PC-9 (cell line): ENCODE results near the gene CAMK2B. TPM values are rescaled to one million over a fixed set of nuclear protein-coding genes. Genes with fewer than 3 reads are reported as not detected.

Source experiments
- BruUV-seq: library from RNA; stranded (reverse); fragments of 400-500 nt; replicated peaks from 2 replicates; lab custom pipeline; 2021; lab: Mats Ljungman, UMichigan
- CTCF ChIA-PET: fragments of 300-600 bp; sonication (Branson Sonifier 250); formaldehyde crosslinking; loops from one replicate; lab custom pipeline; 2022; ENCODE audit warnings: antibody characterized with exemption; lab: Charles Lee
- POLR2A ChIA-PET: fragments of 300-600 bp; sonication (Branson Sonifier 250); formaldehyde crosslinking; loops from one replicate; lab custom pipeline; 2022; ENCODE audit warnings: antibody characterized with exemption; ENCODE audit not compliant: unreplicated experiment; lab: Charles Lee
- DNase-seq, 2 experiments: peaks; one replicate each; pipeline versions ENCODE4 v3.0.0 to v3.0.0-alpha.2; 2015 to 2022; ENCODE audit warnings: mixed read lengths in 1 of 2
- H2AFZ ChIP-seq: fragments of 200-600 bp; sonication (generic); 2 replicates; pipeline ENCODE4 v1.8.1; 2017; ENCODE audit warnings: antibody characterized with exemption
- H3F3A ChIP-seq: fragments of 200-600 bp; sonication (generic); 2 replicates; pipeline ENCODE4 v1.8.1; 2017; ENCODE audit warnings: antibody characterized with exemption, mild to moderate bottlenecking, low read depth; ENCODE audit not compliant: insufficient read depth
- H3K27ac ChIP-seq: fragments of 200-600 bp; sonication (generic); 2 replicates; pipeline ENCODE4 v1.6.1; 2016; ENCODE audit warnings: mixed run types
- H3K27me3 ChIP-seq: fragments of 200-600 bp; sonication (generic); 2 replicates; pipeline ENCODE4 v1.6.1; 2016; ENCODE audit warnings: low read depth, mixed run types; ENCODE audit not compliant: insufficient read depth
- H3K36me3 ChIP-seq: fragments of 200-600 bp; sonication (generic); 2 replicates; pipeline ENCODE4 v1.6.1; 2016; ENCODE audit warnings: low read depth, mixed run types
- H3K4me1 ChIP-seq: fragments of 200-600 bp; sonication (generic); replicated peaks from 2 replicates; pipeline ENCODE4 v1.6.1; 2016; ENCODE audit warnings: mixed run types; ENCODE audit not compliant: insufficient read depth
- H3K4me2 ChIP-seq: fragments of 200-600 bp; sonication (generic); 2 replicates; pipeline ENCODE4 v1.6.1; 2017; ENCODE audit warnings: mixed run types
- H3K4me3 ChIP-seq: fragments of 200-600 bp; sonication (generic); 2 replicates; pipeline ENCODE4 v1.6.1; 2016; ENCODE audit warnings: mixed run types
- H3K79me2 ChIP-seq: fragments of 200-600 bp; sonication (generic); 2 replicates; pipeline ENCODE4 v1.6.1; 2017; ENCODE audit warnings: low read depth, mixed run types
- H3K9me2 ChIP-seq: fragments of 200-600 bp; sonication (generic); 2 replicates; pipeline ENCODE4 v1.8.1; 2017; ENCODE audit warnings: mild to moderate bottlenecking; ENCODE audit not compliant: insufficient read depth
- H3K9me3 ChIP-seq: fragments of 200-600 bp; sonication (generic); 2 replicates; pipeline ENCODE4 v1.8.1; 2016; ENCODE audit warnings: low read depth; ENCODE audit not compliant: insufficient read depth
- H4K20me1 ChIP-seq: fragments of 200-600 bp; sonication (generic); 2 replicates; pipeline ENCODE4 v1.8.1; 2017; ENCODE audit not compliant: insufficient read depth
- CTCF ChIP-seq: fragments of 200-600 bp; sonication (generic); conservative IDR thresholded peaks from 2 replicates; pipeline ENCODE4 v1.6.1; 2017; ENCODE audit warnings: mixed run types, antibody characterized with exemption, mild to moderate bottlenecking, moderate library complexity
- EZH2 ChIP-seq: fragments of 200-600 bp; sonication (generic); IDR thresholded peaks from 2 replicates; pipeline ENCODE4 v1.8.0; 2017; ENCODE audit warnings: antibody characterized with exemption, low read depth
- intact Hi-C: fragments of 100-400 bp; cut with micrococcal nuclease; formaldehyde crosslinking; loops from one replicate; pipeline ENCODE4 v1.10.0; 2022; ENCODE audit not compliant: unreplicated experiment
- total RNA-seq: library from RNA; stranded (reverse); gene quantifications from 2 replicates; pipeline ENCODE4 v1.2.3, GENCODE V29; 2021

The CAMK2B gene
- total RNA-seq, 1 experiment from 2014 or later = 0.15 TPM

DNA sequence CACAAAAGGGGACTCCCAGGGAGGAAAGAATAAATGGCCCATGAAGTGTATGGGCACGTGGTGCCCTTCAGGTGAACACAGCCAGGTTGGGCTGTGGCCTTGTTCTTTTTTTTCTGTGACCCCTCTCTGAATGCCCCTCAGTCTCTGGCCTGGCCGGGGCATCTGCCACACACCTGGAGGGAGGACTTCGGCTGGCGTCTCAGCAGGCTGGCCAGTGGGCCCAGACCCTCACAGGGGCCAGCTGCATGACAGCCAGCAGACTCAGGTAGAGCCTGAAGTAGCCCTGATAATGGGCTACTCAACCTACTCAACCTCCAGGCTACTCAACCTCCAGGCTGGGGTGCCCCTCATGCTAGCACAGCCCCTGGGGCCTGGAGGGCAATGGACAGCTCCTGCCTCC is 9.8 kb upstream of the CAMK2B start:
- POLR2A ChIA-PET = no interaction called here
- Histone ChIP-seq H3F3A (no peaks in the 10 kb centered on the region), H3K27me3 (peaks cover 20% of the 10 kb centered on the region), H3K9me2 (no peaks in the 10 kb centered on the region), H3K9me3 (no peaks in the 10 kb centered on the region), H4K20me1 (no peaks in the 10 kb centered on the region), H3K27ac (no peak overlapping the region), H3K4me1 (no peaks in the 10 kb centered on the region), H3K4me2 (no peak overlapping the region), H3K79me2 (no peaks in the 10 kb centered on the region), H3K4me3 (no peak overlapping the region), H3K36me3 (no peaks in the 10 kb centered on the region), H2AFZ (no peak overlapping the region)
- TF ChIP-seq CTCF (no peak), EZH2 (no peak)
- CTCF ChIA-PET = no interaction called here
- no TSS peak for BruUV-seq
- DNase-seq = no peak
- intact Hi-C loops = no loop called here

- ChIA-PET POLR2A (no interaction called here), CTCF (no interaction called here)
- no peak for DNase-seq
- TF ChIP-seq CTCF (no peak), EZH2 (no peak)
- no peaks in the 10 kb centered on the region for H4K20me1 ChIP-seq
- H3K27me3 ChIP-seq = peaks cover 20% of the 10 kb centered on the region
- no peaks in the 10 kb centered on the region for H3K9me2 ChIP-seq
- no peak overlapping the region for H2AFZ ChIP-seq
- H3K27ac ChIP-seq = no peak overlapping the region
- H3K9me3 ChIP-seq = no peaks in the 10 kb centered on the region
- intact Hi-C loops = no loop called here
- no peak overlapping the region for H3K4me3 ChIP-seq
- no peaks in the 10 kb centered on the region for H3F3A ChIP-seq
- no peaks in the 10 kb centered on the region for H3K4me1 ChIP-seq
- no peak overlapping the region for H3K4me2 ChIP-seq
- no peaks in the 10 kb centered on the region for H3K36me3 ChIP-seq
- no TSS peak for BruUV-seq
- no peaks in the 10 kb centered on the region for H3K79me2 ChIP-seq
Measured at GRCh38 chr7:44334734-44335097, 9.3 kb upstream of the CAMK2B start.

DNA sequence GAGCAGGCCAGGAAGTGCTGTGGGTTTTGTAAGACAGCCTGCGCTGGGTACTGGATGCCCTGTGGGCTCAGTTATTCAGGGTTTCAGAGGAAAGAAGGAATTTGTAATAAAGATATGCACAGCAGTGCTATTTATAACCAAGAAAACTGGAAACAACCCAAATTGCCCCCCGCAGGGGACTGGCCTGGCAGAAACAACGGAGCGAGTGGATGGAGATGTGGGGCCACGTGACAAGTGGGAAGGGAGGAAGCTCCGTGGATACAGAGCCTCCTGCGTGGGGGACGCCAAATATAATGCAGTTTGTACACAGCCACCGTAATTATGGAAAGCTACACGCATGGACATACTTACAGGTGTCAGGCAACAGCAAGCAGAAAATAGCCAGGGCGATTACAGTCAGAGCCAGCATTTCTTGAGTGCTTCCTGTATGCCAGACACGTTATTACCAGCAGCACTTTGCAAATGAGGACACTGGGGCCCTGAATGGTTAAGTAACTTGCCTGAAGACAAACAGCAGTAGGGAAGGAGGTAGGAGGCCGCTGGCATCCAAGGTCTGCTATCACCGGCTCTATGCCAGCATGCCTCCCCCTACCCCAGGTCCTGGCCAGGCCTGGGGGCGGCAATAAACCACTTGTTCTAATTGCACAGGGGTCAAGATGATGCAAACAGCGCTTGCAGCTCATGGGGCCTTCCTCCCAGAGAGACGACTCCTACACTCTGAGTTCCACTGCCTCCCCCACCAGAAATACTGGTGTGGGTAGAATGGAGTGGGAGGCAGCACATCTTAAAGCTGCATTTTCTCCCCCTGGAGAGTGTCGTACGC is 8.7 kb upstream of the CAMK2B start:
- Histone ChIP-seq H3K27ac (no peak overlapping the region), H3K4me3 (no peak overlapping the region), H2AFZ (no peak overlapping the region), H3K9me2 (no peaks in the 10 kb centered on the region), H3K36me3 (no peaks in the 10 kb centered on the region), H4K20me1 (no peaks in the 10 kb centered on the region), H3K4me2 (no peak overlapping the region), H3F3A (no peaks in the 10 kb centered on the region), H3K27me3 (peaks cover 20% of the 10 kb centered on the region), H3K9me3 (no peaks in the 10 kb centered on the region), H3K79me2 (no peaks in the 10 kb centered on the region), H3K4me1 (no peaks in the 10 kb centered on the region)
- ChIA-PET POLR2A (no interaction called here), CTCF (no interaction called here)
- BruUV-seq = no TSS peak
- TF ChIP-seq EZH2 (no peak), CTCF (no peak)
- intact Hi-C loops = no loop called here
- DNase-seq = no peak
